Epidermal melanocyte (primary cell): ENCODE measurements around the gene OR5B21.

Source experiments
- DNase-seq: peaks from one replicate; pipeline ENCODE4 v3.0.0; 2011; ENCODE audit warnings: low spot score; ENCODE audit not compliant: insufficient read length

Gene OR5B21

DNA sequence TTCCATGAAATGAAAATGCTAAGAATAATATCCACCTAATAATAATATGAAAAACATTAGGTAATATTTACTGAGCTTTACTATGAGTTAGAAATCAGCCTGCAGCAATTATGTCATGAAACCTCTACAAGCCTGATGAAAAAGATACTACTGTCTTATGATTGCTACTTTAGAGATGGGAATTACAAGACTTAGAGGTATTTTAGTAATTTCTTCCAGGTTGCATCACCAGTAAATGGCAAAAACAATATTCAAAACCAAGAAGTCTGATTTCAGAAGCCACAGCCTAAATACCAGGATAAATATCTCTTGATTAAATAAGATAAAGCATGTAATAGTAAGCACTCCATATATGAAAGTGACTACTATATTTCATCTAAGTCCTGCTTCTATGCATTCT, 13.8 kb downstream of the OR5B21 start:
- DNase-seq = no peak

DNA sequence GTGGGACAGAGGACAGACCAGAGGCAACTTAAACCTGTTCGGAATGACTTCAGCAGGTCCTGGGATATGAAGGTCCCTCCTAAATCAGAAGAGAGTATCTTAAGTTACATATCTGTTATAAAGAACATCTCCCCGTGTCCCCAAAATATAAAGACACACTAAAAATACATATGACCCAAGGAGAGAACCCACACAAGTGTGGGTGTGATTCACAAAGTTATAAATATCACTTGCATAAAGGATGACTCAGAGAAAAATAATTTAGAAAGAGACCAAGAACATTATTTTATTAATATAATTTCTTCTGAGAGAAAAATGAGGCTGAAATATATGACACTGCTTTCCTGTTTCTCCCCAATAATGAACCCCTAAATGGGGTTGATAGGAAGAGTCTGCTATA, 14.2 kb downstream of the OR5B21 start:
- DNase-seq = no peak

DNA sequence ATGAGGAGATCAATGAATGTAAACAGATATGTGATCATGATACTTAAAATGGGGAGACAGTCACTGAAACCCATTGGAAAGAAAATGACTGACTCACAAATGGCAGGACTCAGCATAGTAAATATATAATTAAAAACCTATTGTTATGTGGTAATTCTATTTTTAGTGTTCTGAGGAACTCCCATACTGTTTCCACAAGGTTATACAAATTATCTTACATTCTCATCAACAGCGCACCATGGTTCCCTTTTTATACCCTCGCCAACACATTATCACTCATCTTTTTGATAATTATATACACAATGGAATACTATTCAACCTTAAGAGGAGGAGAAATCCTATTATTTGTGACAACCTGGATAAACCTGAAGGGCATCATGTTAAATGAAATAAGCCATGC, 17.1 kb downstream of the OR5B21 start:
- no peak for DNase-seq

DNA sequence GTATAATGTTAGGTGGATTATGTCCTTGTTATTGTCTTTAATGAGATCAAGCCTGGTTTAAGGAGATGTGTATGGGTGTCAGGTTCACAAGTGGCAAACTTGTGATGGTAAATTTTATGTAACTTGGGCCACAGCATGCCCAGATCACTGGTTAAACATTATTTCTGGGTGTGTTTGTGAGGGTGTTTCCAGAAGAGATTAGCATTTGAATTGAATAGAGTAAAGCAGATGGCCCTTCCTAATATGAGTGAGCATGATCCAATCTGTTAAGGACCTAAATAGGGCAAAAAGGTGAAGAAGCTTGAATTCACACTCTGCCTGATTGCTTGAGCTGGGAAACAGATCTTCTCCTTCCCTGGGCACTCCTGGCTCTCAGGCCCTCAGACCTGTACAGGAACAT, 20.7 kb downstream of the OR5B21 start:
- no peak for DNase-seq

DNA sequence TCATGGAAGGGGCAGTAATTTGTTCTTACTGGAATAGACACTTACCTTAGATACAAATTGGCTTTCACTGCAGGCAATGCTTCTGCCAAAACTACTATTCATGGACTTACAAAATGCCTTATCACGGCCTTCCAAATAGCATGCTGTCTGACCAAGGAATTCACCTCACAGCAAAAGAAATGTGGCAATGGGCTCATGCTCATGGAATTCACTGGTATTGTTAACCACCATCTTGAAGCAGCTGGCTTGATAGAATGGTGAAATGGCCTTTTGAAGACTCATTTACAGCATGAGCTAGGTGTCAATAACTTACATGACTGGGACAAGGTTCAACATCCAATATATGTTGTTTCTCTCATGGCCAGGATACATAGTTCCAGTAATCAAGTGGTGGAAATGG, 21.9 kb downstream of the OR5B21 start:
- DNase-seq = no peak

DNA sequence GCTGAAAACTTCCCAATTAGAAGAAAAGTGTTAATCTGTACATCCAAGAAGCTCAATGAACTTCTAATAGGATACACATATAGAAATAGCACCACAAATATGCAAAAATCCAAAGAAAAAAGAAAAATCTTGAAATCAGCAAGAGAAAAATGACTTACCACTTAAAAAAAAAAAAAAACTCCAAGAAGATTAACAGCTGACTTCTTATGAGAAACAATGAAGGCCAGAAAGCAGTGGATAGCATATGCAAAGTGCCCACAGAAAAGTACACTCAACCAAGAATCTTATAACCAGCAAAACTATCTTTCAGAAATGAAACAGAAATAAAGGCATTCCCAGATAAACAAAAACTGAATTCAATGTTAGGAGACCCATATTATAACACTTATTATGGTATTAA, 36.0 kb downstream of the OR5B21 start:
- DNase-seq = no peak

DNA sequence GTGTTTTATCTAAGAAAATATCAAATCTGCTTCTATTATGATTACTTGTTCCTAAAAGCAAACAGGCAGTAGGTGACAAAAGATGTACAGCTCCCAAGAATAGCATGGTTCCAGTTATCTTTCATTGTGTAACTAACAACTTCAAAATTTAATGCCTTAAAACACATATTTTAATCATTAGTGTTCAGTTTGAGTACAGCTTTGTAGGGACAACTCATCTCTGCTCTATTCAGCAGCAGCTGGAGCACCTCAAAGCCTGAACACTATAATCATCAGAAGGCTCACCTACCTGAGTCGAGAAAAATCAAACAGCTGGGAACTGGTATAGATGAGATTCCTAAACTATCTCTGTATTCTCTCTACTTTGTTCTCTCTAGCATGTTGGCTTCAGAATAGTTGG, 41.6 kb downstream of the OR5B21 start:
- DNase-seq = no peak

DNA sequence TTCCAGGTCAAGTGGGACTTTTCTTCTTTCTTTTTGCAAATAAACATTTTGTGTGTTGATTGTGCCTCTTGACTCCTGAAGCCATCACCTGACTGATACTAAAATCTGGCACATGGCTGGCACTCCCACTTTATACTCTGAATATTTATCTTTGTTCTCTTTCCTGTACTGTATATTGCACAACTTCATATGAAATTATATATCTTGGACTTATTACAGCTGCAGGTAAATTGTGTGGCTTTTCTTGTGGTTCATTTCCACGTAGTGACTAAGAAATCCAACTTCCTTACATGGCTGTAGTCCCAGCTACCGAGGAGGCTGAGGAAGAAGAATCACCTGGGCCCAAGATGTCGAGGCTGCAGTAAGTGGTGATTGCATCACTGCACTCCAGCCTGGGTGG, 42.2 kb downstream of the OR5B21 start:
- no peak for DNase-seq
